ENCODE measurements around the gene ZDHHC7.

DNA sequence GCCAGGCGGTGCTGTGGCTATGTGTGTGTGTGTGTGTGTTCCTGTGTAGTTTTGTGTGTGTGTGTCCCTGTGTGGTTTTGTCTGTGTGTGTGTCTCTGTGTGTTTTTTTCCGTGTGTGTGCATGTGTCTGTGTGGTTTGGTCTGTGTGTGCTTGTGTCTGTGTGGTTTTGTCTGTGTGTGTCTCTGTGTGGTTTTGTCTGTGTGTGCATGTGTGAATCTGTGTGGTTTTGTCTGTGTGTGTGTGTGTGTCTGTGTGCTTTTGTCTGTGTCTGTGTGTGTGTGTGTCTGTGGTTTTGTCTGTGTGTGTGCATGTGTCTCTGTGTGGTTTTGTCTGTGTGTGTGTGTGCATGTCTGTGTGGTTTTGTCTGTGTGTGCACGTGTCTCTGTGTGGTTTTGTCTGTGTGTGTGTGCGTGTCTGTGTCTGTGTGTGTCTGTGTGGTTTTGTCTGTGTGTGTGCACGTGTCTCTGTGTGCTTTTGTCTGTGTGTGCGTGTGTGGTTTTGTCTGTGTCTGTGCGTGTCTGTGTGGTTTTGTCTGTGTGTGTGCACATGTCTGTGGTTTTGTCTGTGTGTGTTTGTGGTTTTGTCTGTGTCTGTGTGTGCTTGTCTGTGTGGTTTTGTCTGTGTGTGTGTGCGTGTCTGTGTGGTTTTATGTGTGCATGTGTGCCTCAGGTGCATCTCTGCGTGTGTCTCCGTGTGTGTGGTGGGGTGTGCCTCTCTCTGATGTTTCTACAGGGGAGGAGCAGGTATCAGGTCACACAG lies 62.3 kb downstream of the ZDHHC7 start:
- TF ChIP-seq, protein P1, sequence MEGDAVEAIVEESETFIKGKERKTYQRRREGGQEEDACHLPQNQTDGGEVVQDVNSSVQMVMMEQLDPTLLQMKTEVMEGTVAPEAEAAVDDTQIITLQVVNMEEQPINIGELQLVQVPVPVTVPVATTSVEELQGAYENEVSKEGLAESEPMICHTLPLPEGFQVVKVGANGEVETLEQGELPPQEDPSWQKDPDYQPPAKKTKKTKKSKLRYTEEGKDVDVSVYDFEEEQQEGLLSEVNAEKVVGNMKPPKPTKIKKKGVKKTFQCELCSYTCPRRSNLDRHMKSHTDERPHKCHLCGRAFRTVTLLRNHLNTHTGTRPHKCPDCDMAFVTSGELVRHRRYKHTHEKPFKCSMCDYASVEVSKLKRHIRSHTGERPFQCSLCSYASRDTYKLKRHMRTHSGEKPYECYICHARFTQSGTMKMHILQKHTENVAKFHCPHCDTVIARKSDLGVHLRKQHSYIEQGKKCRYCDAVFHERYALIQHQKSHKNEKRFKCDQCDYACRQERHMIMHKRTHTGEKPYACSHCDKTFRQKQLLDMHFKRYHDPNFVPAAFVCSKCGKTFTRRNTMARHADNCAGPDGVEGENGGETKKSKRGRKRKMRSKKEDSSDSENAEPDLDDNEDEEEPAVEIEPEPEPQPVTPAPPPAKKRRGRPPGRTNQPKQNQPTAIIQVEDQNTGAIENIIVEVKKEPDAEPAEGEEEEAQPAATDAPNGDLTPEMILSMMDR (IDR thresholded peaks at IDR 0.05): no peak
- TF ChIP-seq POLR2AphosphoS5 (IDR thresholded peaks at IDR 0.05): no peak
